ENCODE results near the gene MARCHF3. TPM values are rescaled to one million over a fixed set of nuclear protein-coding genes. Genes with fewer than 3 reads are reported as not detected.

The MARCHF3 gene
- total RNA-seq, 2 experiments from 2014 or later, result 1.1 to 1.5 TPM

- H3K36me3 Mint-ChIP-seq (ENCODE audit: low read depth), result no peaks in the 10 kb centered on the region
- no peaks in the 10 kb centered on the region for H3K9me3 Mint-ChIP-seq
- ChIA-PET POLR2A (interaction anchor here (0.6 kb wide), 1 partner anchor 287 kb away, joined by 6 read pairs; no protein-coding TSS in a partner anchor), CTCF (interaction anchor here (0.6 kb wide), 1 partner anchor 63 kb away, joined by 5 read pairs; no protein-coding TSS in a partner anchor)
- no peaks in the 10 kb centered on the region for H3K4me1 Mint-ChIP-seq
- H3K27me3 Mint-ChIP-seq, result no peaks in the 10 kb centered on the region
- no peak overlapping the region for H3K4me3 Mint-ChIP-seq
- DNase-seq, result no peak
- H3K27ac Mint-ChIP-seq, result no peak overlapping the region
These were observed 25.6 kb downstream of the MARCHF3 start for GRCh38 chr5:127004721-127005120.

GRCh38 chr5:127003798-127004495 is 26.4 kb downstream of the MARCHF3 start:
- no peaks in the 10 kb centered on the region for H3K27me3 Mint-ChIP-seq
- no peaks in the 10 kb centered on the region for H3K36me3 Mint-ChIP-seq (ENCODE audit: low read depth)
- H3K9me3 Mint-ChIP-seq, result no peaks in the 10 kb centered on the region
- ChIA-PET CTCF (no interaction called here), POLR2A (interaction anchor here (0.6 kb wide), 1 partner anchor 286 kb away, joined by 6 read pairs; no protein-coding TSS in a partner anchor)
- no peak overlapping the region for H3K4me3 Mint-ChIP-seq
- no peak for DNase-seq
- no peaks in the 10 kb centered on the region for H3K4me1 Mint-ChIP-seq
- no peak overlapping the region for H3K27ac Mint-ChIP-seq

- no peaks in the 10 kb centered on the region for H3K36me3 Mint-ChIP-seq (ENCODE audit: low read depth)
- DNase-seq, result no peak
- H3K27me3 Mint-ChIP-seq, result no peaks in the 10 kb centered on the region
- ChIA-PET POLR2A (no interaction called here), CTCF (interaction anchor here (1.0 kb wide), 1 partner anchor 12 kb away, joined by 3 read pairs; no protein-coding TSS in a partner anchor)
- no peak overlapping the region for H3K27ac Mint-ChIP-seq
- H3K4me3 Mint-ChIP-seq, result no peak overlapping the region
- no peaks in the 10 kb centered on the region for H3K4me1 Mint-ChIP-seq
- H3K9me3 Mint-ChIP-seq, result no peaks in the 10 kb centered on the region
These were observed 28.0 kb downstream of the MARCHF3 start for GRCh38 chr5:127002390-127002789.

GRCh38 chr5:127001621-127002296 is 28.6 kb downstream of the MARCHF3 start:
- Mint-ChIP-seq H3K27ac (no peak overlapping the region), H3K9me3 (no peaks in the 10 kb centered on the region), H3K4me1 (no peaks in the 10 kb centered on the region), H3K27me3 (no peaks in the 10 kb centered on the region), H3K36me3 (ENCODE audit: low read depth) (no peaks in the 10 kb centered on the region), H3K4me3 (no peak overlapping the region)
- no peak for DNase-seq
- ChIA-PET POLR2A (no interaction called here), CTCF (no interaction called here)

- no peak overlapping the region for H3K27ac Mint-ChIP-seq
- H3K27me3 Mint-ChIP-seq, result no peaks in the 10 kb centered on the region
- H3K4me3 Mint-ChIP-seq, result no peak overlapping the region
- H3K9me3 Mint-ChIP-seq, result no peaks in the 10 kb centered on the region
- POLR2A ChIA-PET, result interaction anchor here (0.5 kb wide), 1 partner anchor 437 kb away, joined by 3 read pairs; no protein-coding TSS in a partner anchor
- CTCF ChIA-PET, result interaction anchor here (1.0 kb wide), 2 partner anchors 21 to 29 kb away, joined by 3 read pairs; no protein-coding TSS in a partner anchor
- DNase-seq, result no peak
- H3K36me3 Mint-ChIP-seq (ENCODE audit: low read depth), result no peaks in the 10 kb centered on the region
- no peaks in the 10 kb centered on the region for H3K4me1 Mint-ChIP-seq
These were observed 31.3 kb downstream of the MARCHF3 start for GRCh38 chr5:126998895-126999570.

GRCh38 chr5:126998201-126998631 is 32.1 kb downstream of the MARCHF3 start:
- Mint-ChIP-seq H3K36me3 (ENCODE audit: low read depth) (no peaks in the 10 kb centered on the region), H3K4me3 (no peak overlapping the region), H3K27me3 (no peaks in the 10 kb centered on the region), H3K27ac (no peak overlapping the region), H3K9me3 (no peaks in the 10 kb centered on the region), H3K4me1 (no peaks in the 10 kb centered on the region)
- POLR2A ChIA-PET, result no interaction called here
- no peak for DNase-seq
- CTCF ChIA-PET, result interaction anchor here (1.0 kb wide), 2 partner anchors 22 to 28 kb away, joined by 3 read pairs; no protein-coding TSS in a partner anchor

- Mint-ChIP-seq H3K4me3 (no peak overlapping the region), H3K27ac (no peak overlapping the region), H3K36me3 (ENCODE audit: low read depth) (peaks cover 2% of the 10 kb centered on the region), H3K27me3 (no peaks in the 10 kb centered on the region), H3K4me1 (no peaks in the 10 kb centered on the region), H3K9me3 (peaks cover 3% of the 10 kb centered on the region)
- ChIA-PET CTCF (no interaction called here), POLR2A (no interaction called here)
- no peak for DNase-seq
These were observed 34.7 kb downstream of the MARCHF3 start for GRCh38 chr5:126995689-126996088.

- ChIA-PET POLR2A (no interaction called here), CTCF (no interaction called here)
- no peak for DNase-seq
- Mint-ChIP-seq H3K9me3 (peaks cover 3% of the 10 kb centered on the region), H3K27ac (no peak overlapping the region), H3K36me3 (ENCODE audit: low read depth) (peaks cover 7% of the 10 kb centered on the region), H3K4me3 (no peak overlapping the region), H3K4me1 (no peaks in the 10 kb centered on the region), H3K27me3 (no peaks in the 10 kb centered on the region)
These were observed 35.3 kb downstream of the MARCHF3 start for GRCh38 chr5:126995039-126995438.

GRCh38 chr5:126994485-126994884 is 35.9 kb downstream of the MARCHF3 start:
- POLR2A ChIA-PET, result no interaction called here
- H3K27ac Mint-ChIP-seq, result no peak overlapping the region
- CTCF ChIA-PET, result no interaction called here
- H3K4me3 Mint-ChIP-seq, result no peak overlapping the region
- H3K4me1 Mint-ChIP-seq, result peaks cover under 1% of the 10 kb centered on the region
- DNase-seq, result no peak
- H3K36me3 Mint-ChIP-seq (ENCODE audit: low read depth), result peaks cover 7% of the 10 kb centered on the region
- peaks cover 3% of the 10 kb centered on the region for H3K9me3 Mint-ChIP-seq
- no peaks in the 10 kb centered on the region for H3K27me3 Mint-ChIP-seq

GRCh38 chr5:126988021-126988569 is 42.3 kb downstream of the MARCHF3 start:
- H3K9me3 Mint-ChIP-seq, result peaks cover 3% of the 10 kb centered on the region
- POLR2A ChIA-PET, result no interaction called here
- no peaks in the 10 kb centered on the region for H3K27me3 Mint-ChIP-seq
- peaks cover 12% of the 10 kb centered on the region for H3K36me3 Mint-ChIP-seq (ENCODE audit: low read depth)
- peaks cover 19% of the 10 kb centered on the region for H3K4me1 Mint-ChIP-seq
- CTCF ChIA-PET, result no interaction called here
- peak overlapping the region; percentile 33 for H3K4me3 Mint-ChIP-seq
- DNase-seq, result peak; percentile 33
- H3K27ac Mint-ChIP-seq, result peak overlapping the region; percentile 85

GRCh38 chr5:126987271-126987899 is 43.0 kb downstream of the MARCHF3 start:
- Mint-ChIP-seq H3K9me3 (peaks cover 3% of the 10 kb centered on the region), H3K4me3 (no peak overlapping the region), H3K4me1 (peaks cover 19% of the 10 kb centered on the region), H3K27ac (peak overlapping the region; percentile 85), H3K36me3 (ENCODE audit: low read depth) (peaks cover 12% of the 10 kb centered on the region), H3K27me3 (no peaks in the 10 kb centered on the region)
- ChIA-PET CTCF (no interaction called here), POLR2A (no interaction called here)
- no peak for DNase-seq

- Mint-ChIP-seq H3K9me3 (no peaks in the 10 kb centered on the region), H3K4me1 (peaks cover 19% of the 10 kb centered on the region), H3K4me3 (no peak overlapping the region), H3K36me3 (ENCODE audit: low read depth) (peaks cover 5% of the 10 kb centered on the region), H3K27ac (no peak overlapping the region), H3K27me3 (no peaks in the 10 kb centered on the region)
- POLR2A ChIA-PET, result no interaction called here
- DNase-seq, result no peak
- CTCF ChIA-PET, result no interaction called here
These were observed 45.7 kb downstream of the MARCHF3 start for GRCh38 chr5:126984632-126985031.

All from activated CD4-positive, alpha-beta T cell treated with anti-CD3 and anti-CD28 coated beads, Interleukin-2, amount 10 ng/mL, durations not matched to agents 7 days and 5 days (primary cell).